Hepatocyte (in vitro differentiated cells): ENCODE data around the gene PITPNC1. TPM values are rescaled to one million over a fixed set of nuclear protein-coding genes. Genes with fewer than 3 reads are reported as not detected.

Experiments
- DNase-seq: peaks from one replicate; pipeline ENCODE4 v3.0.0-alpha.2; 2016; ENCODE audit warnings: low spot score
- H2AFZ ChIP-seq: fragments of 200-600 bp; sonication (generic); 2 replicates; pipeline ENCODE4 v1.6.0; 2016; ENCODE audit warnings: antibody characterized with exemption, mild to moderate bottlenecking
- H3K27ac ChIP-seq: fragments of 200-600 bp; sonication (generic); 2 replicates; pipeline ENCODE4 v1.5.1; 2016; ENCODE audit warnings: mild to moderate bottlenecking
- H3K27me3 ChIP-seq: fragments of 200-600 bp; sonication (generic); 2 replicates; pipeline ENCODE4 v1.6.1; 2016
- H3K36me3 ChIP-seq: fragments of 200-600 bp; sonication (generic); replicated peaks from 2 replicates; pipeline ENCODE4 v1.5.1; 2016; ENCODE audit warnings: low read depth; ENCODE audit not compliant: insufficient read depth
- H3K4me1 ChIP-seq: fragments of 200-600 bp; sonication (generic); 2 replicates; pipeline ENCODE4 v1.5.1; 2016; ENCODE audit warnings: mild to moderate bottlenecking, moderate library complexity; ENCODE audit not compliant: insufficient read depth
- H3K4me2 ChIP-seq: fragments of 200-600 bp; sonication (generic); 2 replicates; pipeline ENCODE4 v1.6.0; 2016
- H3K4me3 ChIP-seq: fragments of 200-600 bp; sonication (generic); 2 replicates; pipeline ENCODE4 v1.5.1; 2016; ENCODE audit warnings: mild to moderate bottlenecking
- H3K79me2 ChIP-seq: fragments of 200-600 bp; sonication (generic); 2 replicates; pipeline ENCODE4 v1.6.0; 2017; ENCODE audit warnings: mild to moderate bottlenecking
- H3K9me2 ChIP-seq: fragments of 200-600 bp; sonication (generic); replicated peaks from 2 replicates; pipeline ENCODE4 v1.6.0; 2017; ENCODE audit warnings: mild to moderate bottlenecking; ENCODE audit not compliant: insufficient read depth
- H3K9me3 ChIP-seq: fragments of 200-600 bp; sonication (generic); 2 replicates; pipeline ENCODE4 v1.5.1; 2016; ENCODE audit warnings: low read depth, mild to moderate bottlenecking
- H4K20me1 ChIP-seq: fragments of 200-600 bp; sonication (generic); 2 replicates; pipeline ENCODE4 v1.6.0; 2016; ENCODE audit warnings: mild to moderate bottlenecking; ENCODE audit not compliant: insufficient read depth, poor library complexity, severe bottlenecking
- EZH2 ChIP-seq: fragments of 200-600 bp; sonication (generic); IDR thresholded peaks from 2 replicates; pipeline ENCODE4 v1.6.1; 2016; ENCODE audit warnings: antibody characterized with exemption, mild to moderate bottlenecking, borderline replicate concordance
- EZH2phosphoT487 ChIP-seq: fragments of 200-600 bp; sonication (generic); IDR thresholded peaks from one replicate; pipeline ENCODE4 v1.6.1; 2018; ENCODE audit warnings: antibody characterized with exemption, mild to moderate bottlenecking, low read depth, moderate library complexity; ENCODE audit not compliant: unreplicated experiment, severe bottlenecking
- WGBS: methylation state at CpG from one replicate; pipeline ENCODE4 v1.1.6; 2016; ENCODE audit warnings: low lambda C conversion rate; ENCODE audit errors: missing lambda C conversion rate; 5-methylcytosine and 5-hydroxymethylcytosine counted together
- polyA plus RNA-seq: library from polyadenylated mRNA; unstranded; fragments of >200 nt; fragmentation: Nextera tagmentation; extraction: Ambion mirVana; gene quantifications from 2 replicates; pipeline ENCODE4 v1.2.1, GENCODE V29; 2016
- total RNA-seq: library from RNA; depleted of rRNA; stranded (reverse); fragments of >200 nt; gene quantifications from 2 replicates; pipeline ENCODE4 v1.2.3, GENCODE V29; 2014
- TF ChIP-seq, protein P1 (sequence below): fragments of 200-600 bp; sonication (generic); IDR thresholded peaks from 2 replicates; pipeline ENCODE4 v1.5.1; 2016; ENCODE audit warnings: antibody characterized with exemption, mild to moderate bottlenecking; ENCODE audit not compliant: poor library complexity

PITPNC1 gene
- total and polyA plus RNA-seq, 2 experiments from 2014 or later, result 4.6 to 8.1 TPM

DNA sequence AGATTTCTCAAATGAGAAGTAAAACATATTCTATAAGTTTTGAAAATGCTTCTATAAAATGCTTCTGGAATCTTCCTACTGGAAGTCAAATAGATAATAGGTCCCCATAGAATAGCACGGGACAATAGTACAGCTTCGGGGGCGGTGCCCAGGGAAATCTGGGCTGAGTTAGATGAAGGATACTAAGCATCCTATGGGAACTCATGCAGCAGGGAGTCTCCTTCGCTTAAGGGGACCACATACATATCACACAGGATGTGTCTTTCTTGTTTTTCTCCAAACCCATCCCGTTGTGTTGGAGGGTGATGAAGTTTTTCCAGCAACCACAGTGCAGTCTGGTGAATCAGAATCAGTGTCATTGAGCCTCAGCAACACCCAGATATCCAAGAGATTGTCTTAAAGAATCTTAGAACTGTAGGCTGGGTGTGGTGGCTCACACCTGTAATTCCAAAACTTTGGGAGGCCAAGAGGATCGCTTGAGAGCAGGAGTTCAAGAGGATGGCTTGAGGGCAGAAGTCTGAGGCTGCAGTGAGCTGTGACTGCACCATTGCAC is 84.2 kb downstream of the PITPNC1 start:
- Histone ChIP-seq H4K20me1 (no peaks in the 10 kb centered on the region), H3K9me3 (no peaks in the 10 kb centered on the region), H3K4me2 (no peak overlapping the region), H3K79me2 (no peaks in the 10 kb centered on the region), H3K9me2 (no peaks in the 10 kb centered on the region), H2AFZ (no peak overlapping the region), H3K36me3 (no peaks in the 10 kb centered on the region), H3K27ac (no peak overlapping the region), H3K27me3 (no peaks in the 10 kb centered on the region), H3K4me1 (no peaks in the 10 kb centered on the region), H3K4me3 (no peak overlapping the region)
- TF ChIP-seq EZH2phosphoT487, result no peak
- TF ChIP-seq EZH2, result no peak
- no peak for DNase-seq
- 88% methylated on average over 6 of the region's 6 CpGs for WGBS

DNA sequence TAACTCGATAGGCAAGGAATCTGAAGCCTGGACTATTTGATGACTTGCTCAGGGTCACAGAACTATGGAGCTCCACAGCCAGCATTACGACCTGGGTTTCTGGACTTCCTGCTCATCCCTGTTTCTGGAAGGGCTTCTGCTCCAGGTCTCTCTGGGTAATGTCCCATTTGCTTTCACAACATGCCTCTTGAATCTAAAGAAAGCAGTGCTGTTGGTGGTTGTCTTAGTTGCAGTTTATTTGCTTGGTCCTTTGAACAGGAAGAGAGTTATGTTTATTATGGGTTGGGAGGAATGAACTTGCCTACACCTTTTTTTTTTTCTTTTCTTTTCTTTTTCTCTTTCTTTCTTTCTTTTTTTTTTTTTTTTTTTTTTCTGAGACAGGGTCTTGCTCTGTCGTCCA is 84.8 kb downstream of the PITPNC1 start:
- Histone ChIP-seq H3K36me3 (no peaks in the 10 kb centered on the region), H3K79me2 (no peaks in the 10 kb centered on the region), H3K4me2 (no peak overlapping the region), H3K9me2 (no peaks in the 10 kb centered on the region), H3K4me3 (no peak overlapping the region), H3K9me3 (no peaks in the 10 kb centered on the region), H4K20me1 (no peaks in the 10 kb centered on the region), H3K4me1 (no peaks in the 10 kb centered on the region), H3K27ac (no peak overlapping the region), H3K27me3 (no peaks in the 10 kb centered on the region), H2AFZ (no peak overlapping the region)
- no peak for DNase-seq
- WGBS, result 87% methylated on average over 3 of the region's 3 CpGs
- TF ChIP-seq EZH2phosphoT487 (no peak), EZH2 (no peak)
- TF ChIP-seq, protein P1, sequence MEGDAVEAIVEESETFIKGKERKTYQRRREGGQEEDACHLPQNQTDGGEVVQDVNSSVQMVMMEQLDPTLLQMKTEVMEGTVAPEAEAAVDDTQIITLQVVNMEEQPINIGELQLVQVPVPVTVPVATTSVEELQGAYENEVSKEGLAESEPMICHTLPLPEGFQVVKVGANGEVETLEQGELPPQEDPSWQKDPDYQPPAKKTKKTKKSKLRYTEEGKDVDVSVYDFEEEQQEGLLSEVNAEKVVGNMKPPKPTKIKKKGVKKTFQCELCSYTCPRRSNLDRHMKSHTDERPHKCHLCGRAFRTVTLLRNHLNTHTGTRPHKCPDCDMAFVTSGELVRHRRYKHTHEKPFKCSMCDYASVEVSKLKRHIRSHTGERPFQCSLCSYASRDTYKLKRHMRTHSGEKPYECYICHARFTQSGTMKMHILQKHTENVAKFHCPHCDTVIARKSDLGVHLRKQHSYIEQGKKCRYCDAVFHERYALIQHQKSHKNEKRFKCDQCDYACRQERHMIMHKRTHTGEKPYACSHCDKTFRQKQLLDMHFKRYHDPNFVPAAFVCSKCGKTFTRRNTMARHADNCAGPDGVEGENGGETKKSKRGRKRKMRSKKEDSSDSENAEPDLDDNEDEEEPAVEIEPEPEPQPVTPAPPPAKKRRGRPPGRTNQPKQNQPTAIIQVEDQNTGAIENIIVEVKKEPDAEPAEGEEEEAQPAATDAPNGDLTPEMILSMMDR, result no peak

DNA sequence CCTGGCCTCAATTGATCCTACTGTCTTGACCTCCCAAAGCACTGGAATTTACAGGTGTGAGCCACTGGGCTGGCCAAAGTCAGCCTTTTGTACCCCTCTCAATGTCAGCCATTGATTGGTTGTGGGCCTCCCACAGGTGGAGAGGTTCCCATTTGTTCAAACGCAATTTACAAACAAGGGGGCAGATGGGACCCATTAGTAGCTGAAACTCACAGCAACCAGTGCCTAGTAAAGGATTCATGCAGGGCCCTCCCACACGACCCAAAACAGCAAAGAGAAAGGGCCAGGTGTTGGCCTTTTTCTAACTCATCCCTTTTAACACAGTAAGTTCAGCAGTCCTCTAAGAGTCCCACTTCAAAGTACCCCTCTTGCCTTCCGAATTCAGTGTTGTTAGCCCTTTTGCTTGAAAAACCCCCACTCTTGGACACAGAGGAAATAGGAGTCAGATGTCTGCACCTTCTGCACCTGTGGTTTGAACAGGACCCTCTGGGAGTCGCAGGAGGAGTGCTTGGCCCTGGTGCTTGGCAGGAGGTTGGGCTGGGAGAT is 89.2 kb downstream of the PITPNC1 start:
- no peak overlapping the region for H3K4me2 ChIP-seq
- no peak for DNase-seq
- no peak overlapping the region for H2AFZ ChIP-seq
- H3K9me3 ChIP-seq, result no peaks in the 10 kb centered on the region
- TF ChIP-seq EZH2phosphoT487 (no peak), EZH2 (no peak)
- TF ChIP-seq, protein P1, result no peak
- no peaks in the 10 kb centered on the region for H3K9me2 ChIP-seq
- peaks cover 7% of the 10 kb centered on the region for H3K4me1 ChIP-seq
- no peaks in the 10 kb centered on the region for H3K36me3 ChIP-seq
- H3K27ac ChIP-seq, result no peak overlapping the region
- no peaks in the 10 kb centered on the region for H3K27me3 ChIP-seq
- no peaks in the 10 kb centered on the region for H4K20me1 ChIP-seq
- no peaks in the 10 kb centered on the region for H3K79me2 ChIP-seq
- no peak overlapping the region for H3K4me3 ChIP-seq
- 78% methylated on average over 4 of the region's 4 CpGs for WGBS

GRCh38 chr17:67467500-67468455 is 90.7 kb downstream of the PITPNC1 start:
- peaks cover 4% of the 10 kb centered on the region for H3K79me2 ChIP-seq
- H3K9me3 ChIP-seq, result no peaks in the 10 kb centered on the region
- peaks cover 7% of the 10 kb centered on the region for H3K4me1 ChIP-seq
- no peak overlapping the region for H2AFZ ChIP-seq
- no peaks in the 10 kb centered on the region for H3K36me3 ChIP-seq
- DNase-seq, result no peak
- H4K20me1 ChIP-seq, result no peaks in the 10 kb centered on the region
- WGBS, result 77% methylated on average over 7 of the region's 8 CpGs
- H3K4me2 ChIP-seq, result no peak overlapping the region
- H3K4me3 ChIP-seq, result no peak overlapping the region
- H3K9me2 ChIP-seq, result no peaks in the 10 kb centered on the region
- H3K27ac ChIP-seq, result no peak overlapping the region
- TF ChIP-seq, protein P1, result no peak
- TF ChIP-seq EZH2 (no peak), EZH2phosphoT487 (no peak)
- no peaks in the 10 kb centered on the region for H3K27me3 ChIP-seq
